Measurements from ENCODE around the gene RPL27. TPM values are rescaled to one million over a fixed set of nuclear protein-coding genes. Genes with fewer than 3 reads are reported as not detected.

Gene RPL27
- total and polyA plus RNA-seq, 2 of the 13 experiments (the other 11 are each of a cell fraction or from before 2014, with no cell fraction given), result 1,585 to 5,840 TPM

- TF ChIP-seq ZNF556 (CRISPR knock-in tag; IDR thresholded peaks at IDR 0.05; ENCODE audit: borderline replicate concordance) (peak; percentile 76; the same call in 1 of the 2 replicates), RARG (CRISPR knock-in tag; IDR thresholded peaks at IDR 0.05; ENCODE audit: low read depth) (no peak), NFKB2 (CRISPR knock-in tag; IDR thresholded peaks at IDR 0.05; ENCODE audit: borderline replicate concordance) (peak; percentile 65; the same call in 1 of the 2 replicates), DNMT1 (CRISPR knock-in tag; IDR thresholded peaks at IDR 0.05) (no peak), ZNF574 (CRISPR knock-in tag; IDR thresholded peaks at IDR 0.05) (peak; percentile 35; the same call in 1 of the 2 replicates), SIX4 (CRISPR knock-in tag; IDR thresholded peaks at IDR 0.05) (peak; percentile 50; the same call in 1 of the 2 replicates), PATZ1 (CRISPR knock-in tag; IDR thresholded peaks at IDR 0.05) (peak; percentile 40; the same call in 1 of the 2 replicates), THAP11 (CRISPR knock-in tag; IDR thresholded peaks at IDR 0.05) (peak; percentile 70), ZNF138 (CRISPR knock-in tag; IDR thresholded peaks at IDR 0.05; ENCODE audit: low read depth) (no peak), ZSCAN21 (CRISPR knock-in tag; IDR thresholded peaks at IDR 0.05; ENCODE audit: borderline replicate concordance) (peak; percentile 100), ZNF607 (CRISPR knock-in tag; IDR thresholded peaks at IDR 0.05; ENCODE audit: borderline replicate concordance) (peak; percentile 43; the same call in 1 of the 2 replicates), ZNF891 (CRISPR knock-in tag; IDR thresholded peaks at IDR 0.05) (peak; percentile 55; the same call in 1 of the 2 replicates), ZNF670 (CRISPR knock-in tag; IDR thresholded peaks at IDR 0.05; ENCODE audit: borderline replicate concordance) (0 out of 2 replicates have a peak, but pooled peaks have one; percentile 51), ZNF230 (CRISPR knock-in tag; IDR thresholded peaks at IDR 0.05) (0 out of 2 replicates have a peak, but pooled peaks have one; percentile 27), ZNF704 (CRISPR knock-in tag; IDR thresholded peaks at IDR 0.05; ENCODE audit: borderline replicate concordance) (0 out of 2 replicates have a peak, but pooled peaks have one; percentile 41), ZMYM3 (CRISPR knock-in tag; IDR thresholded peaks at IDR 0.05) (peak; percentile 49; the same call in 1 of the 2 replicates), JUN (CRISPR knock-in tag; IDR thresholded peaks at IDR 0.05) (peak; percentile 76; the same call in 1 of the 2 replicates)
Measured at GRCh38 chr17:43024407-43025289, 26.4 kb downstream of the RPL27 start, which contains the start of gene RND2 (continued).

Data from HepG2 (cell line).